Measurements from ENCODE around the gene MYO7B. TPM values are rescaled to one million over a fixed set of nuclear protein-coding genes. Genes with fewer than 3 reads are reported as not detected.
A peak's percentile ranks its signal among the peaks of the same experiment; 100 is the strongest.

The MYO7B gene
- 1.7 and 5.0 TPM in 2 replicates for total RNA-seq (ENCODE audit: low replicate concordance)
- long read RNA-seq: 0 reads

GRCh38 chr2:127535422-127535901 is at the start of gene MYO7B:
Gene MYO7B, plus strand, starts transcription at chr2:127535683. Its CDS starts 24,040 bp downstream, at chr2:127559723.
- no peak within 1 kb of the TSS for H3K4me3 Mint-ChIP-seq
- no peaks in the 10 kb centered on the region for H3K4me1 Mint-ChIP-seq (ENCODE audit: unreplicated experiment)
- DNase-seq (ENCODE audit: extremely low spot score, unreplicated experiment): no peak
- H3K9me3 Mint-ChIP-seq: no peaks in the 10 kb centered on the region
- TF ChIP-seq CTCF (conservative IDR thresholded peaks at IDR 0.05): no peak
- H3K36me3 Mint-ChIP-seq: no peaks in the 10 kb centered on the region
- peaks cover 55% of the 10 kb centered on the region for H3K27me3 Mint-ChIP-seq
- H3K27ac Mint-ChIP-seq: peak within 1 kb of the TSS; percentile 48

- no peak overlapping the region for H3K27ac Mint-ChIP-seq
- H3K4me3 Mint-ChIP-seq: no peak overlapping the region
- H3K36me3 Mint-ChIP-seq: peaks cover 44% of the 10 kb centered on the region
- no peaks in the 10 kb centered on the region for H3K9me3 Mint-ChIP-seq
- no peaks in the 10 kb centered on the region for H3K4me1 Mint-ChIP-seq (ENCODE audit: unreplicated experiment)
- no peak for TF ChIP-seq CTCF (conservative IDR thresholded peaks at IDR 0.05)
- H3K27me3 Mint-ChIP-seq: no peaks in the 10 kb centered on the region
- no peak for DNase-seq (ENCODE audit: extremely low spot score, unreplicated experiment)
Measured at GRCh38 chr2:127485694-127486071, 49.8 kb upstream of the MYO7B start.

- Mint-ChIP-seq H3K27me3 (no peaks in the 10 kb centered on the region), H3K36me3 (peaks cover 41% of the 10 kb centered on the region), H3K27ac (no peak overlapping the region), H3K4me3 (no peak overlapping the region), H3K4me1 (ENCODE audit: unreplicated experiment) (no peaks in the 10 kb centered on the region), H3K9me3 (no peaks in the 10 kb centered on the region)
- no peak for DNase-seq (ENCODE audit: extremely low spot score, unreplicated experiment)
- no peak for TF ChIP-seq CTCF (conservative IDR thresholded peaks at IDR 0.05)
Measured at GRCh38 chr2:127486247-127487058, 49.0 kb upstream of the MYO7B start.

GRCh38 chr2:127490283-127490682 is 45.2 kb upstream of the MYO7B start:
- TF ChIP-seq CTCF (conservative IDR thresholded peaks at IDR 0.05): no peak
- peaks cover 38% of the 10 kb centered on the region for H3K36me3 Mint-ChIP-seq
- no peak for DNase-seq (ENCODE audit: extremely low spot score, unreplicated experiment)
- no peaks in the 10 kb centered on the region for H3K27me3 Mint-ChIP-seq
- no peak overlapping the region for H3K4me3 Mint-ChIP-seq
- no peaks in the 10 kb centered on the region for H3K4me1 Mint-ChIP-seq (ENCODE audit: unreplicated experiment)
- no peaks in the 10 kb centered on the region for H3K9me3 Mint-ChIP-seq
- no peak overlapping the region for H3K27ac Mint-ChIP-seq

GRCh38 chr2:127498386-127498785 is 37.1 kb upstream of the MYO7B start:
- no peak overlapping the region for H3K4me3 Mint-ChIP-seq
- H3K27me3 Mint-ChIP-seq: no peaks in the 10 kb centered on the region
- H3K36me3 Mint-ChIP-seq: peaks cover 48% of the 10 kb centered on the region
- no peak for TF ChIP-seq CTCF (conservative IDR thresholded peaks at IDR 0.05)
- H3K4me1 Mint-ChIP-seq (ENCODE audit: unreplicated experiment): no peaks in the 10 kb centered on the region
- H3K27ac Mint-ChIP-seq: no peak overlapping the region
- no peaks in the 10 kb centered on the region for H3K9me3 Mint-ChIP-seq
- DNase-seq (ENCODE audit: extremely low spot score, unreplicated experiment): no peak
